HAP-1 (cell line): ENCODE measurements around the gene PLXNB3.

Experiments
- DNase-seq, 2 experiments: peaks; one replicate each; pipeline ENCODE4 v3.0.0-alpha.2; 2016 to 2020; ENCODE audit warnings: low spot score in 2 of 2
- H3K27me3 ChIP-seq: fragments of 250-450 bp; sonication (Bioruptor Pico); 2 replicates; pipeline ENCODE4 v1.5.1; 2020; ENCODE audit warnings: low read depth, mild to moderate bottlenecking, moderate library complexity
- H3K36me3 ChIP-seq: fragments of 250-450 bp; sonication (Bioruptor Pico); replicated peaks from 2 replicates; pipeline ENCODE4 v1.5.1; 2020; ENCODE audit warnings: mild to moderate bottlenecking
- H3K4me1 ChIP-seq: fragments of 250-450 bp; sonication (Bioruptor Pico); 2 replicates; pipeline ENCODE4 v1.5.1; 2020; ENCODE audit warnings: mild to moderate bottlenecking
- H3K4me3 ChIP-seq: fragments of 250-450 bp; sonication (Bioruptor Pico); 2 replicates; pipeline ENCODE4 v1.5.1; 2020; ENCODE audit warnings: mild to moderate bottlenecking, moderate library complexity
- H3K9me3 ChIP-seq: fragments of 250-450 bp; sonication (Bioruptor Pico); 2 replicates; pipeline ENCODE4 v1.5.1; 2020; ENCODE audit warnings: mild to moderate bottlenecking, moderate library complexity
- in situ Hi-C: fragments of 300-500 bp; cut with MboI; formaldehyde crosslinking; loops from 3 replicates; pipeline ENCODE4 v1.14.3; 2020; ENCODE audit warnings: low sequenced_read_pairs, inconsistent platforms, mixed read lengths

The PLXNB3 gene

DNA sequence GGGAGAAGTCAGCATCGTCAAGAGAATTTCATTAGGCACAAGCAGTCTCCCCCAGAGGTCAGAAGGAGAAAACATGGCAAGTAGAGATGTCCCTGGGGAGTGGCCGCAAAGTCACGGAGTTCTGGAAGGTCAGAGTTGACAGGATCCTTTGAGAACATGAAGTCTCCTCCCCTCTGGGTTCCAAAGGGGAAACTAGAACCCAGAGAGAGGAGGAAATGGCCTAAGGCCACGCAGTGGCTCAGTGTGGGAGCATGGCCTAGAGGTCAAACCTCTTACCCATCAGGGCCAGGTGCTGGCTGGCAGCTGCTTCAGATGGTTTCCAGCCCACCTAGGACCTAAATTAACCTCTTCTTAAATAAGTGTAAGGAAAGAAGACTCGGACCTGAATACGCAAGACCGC is 29.2 kb downstream of the PLXNB3 start:
- H3K4me1 ChIP-seq = peaks cover 14% of the 10 kb centered on the region
- peak overlapping the region; percentile 100 for H3K4me3 ChIP-seq
- DNase-seq = peak in 1 of 2 experiments; percentile 47
- H3K36me3 ChIP-seq = peaks cover 49% of the 10 kb centered on the region
- H3K9me3 ChIP-seq = no peaks in the 10 kb centered on the region
- in situ Hi-C loops = no loop called here
- no peaks in the 10 kb centered on the region for H3K27me3 ChIP-seq

- Histone ChIP-seq H3K36me3 (peaks cover 54% of the 10 kb centered on the region), H3K4me1 (peaks cover 14% of the 10 kb centered on the region), H3K4me3 (peak within 1 kb of the TSS; percentile 100), H3K27me3 (no peaks in the 10 kb centered on the region), H3K9me3 (no peaks in the 10 kb centered on the region)
- in situ Hi-C loops = no loop called here
- peak; percentile 97 to 98 for DNase-seq
Observed at GRCh38 chrX:153794018-153794896, 30.2 kb downstream of the PLXNB3 start, which contains the start of the genes IDH3G and SSR4. IDH3G (minus strand) TSS chrX:153794375; CDS start chrX:153794326, 49 bp downstream. SSR4 (plus strand) TSS chrX:153794668; CDS start chrX:153794688, 20 bp downstream.

GRCh38 chrX:153794897-153795816 is 31.1 kb downstream of the PLXNB3 start:
- Histone ChIP-seq H3K36me3 (peaks cover 52% of the 10 kb centered on the region), H3K4me3 (peak overlapping the region; percentile 100), H3K4me1 (peaks cover 14% of the 10 kb centered on the region), H3K9me3 (no peaks in the 10 kb centered on the region), H3K27me3 (no peaks in the 10 kb centered on the region)
- in situ Hi-C loops = no loop called here
- DNase-seq = no peak

- Histone ChIP-seq H3K9me3 (no peaks in the 10 kb centered on the region), H3K36me3 (peaks cover 47% of the 10 kb centered on the region), H3K27me3 (no peaks in the 10 kb centered on the region), H3K4me3 (no peak overlapping the region), H3K4me1 (peaks cover 14% of the 10 kb centered on the region)
- in situ Hi-C loops = no loop called here
- no peak for DNase-seq
Observed at GRCh38 chrX:153797415-153798015, 33.5 kb downstream of the PLXNB3 start.

DNA sequence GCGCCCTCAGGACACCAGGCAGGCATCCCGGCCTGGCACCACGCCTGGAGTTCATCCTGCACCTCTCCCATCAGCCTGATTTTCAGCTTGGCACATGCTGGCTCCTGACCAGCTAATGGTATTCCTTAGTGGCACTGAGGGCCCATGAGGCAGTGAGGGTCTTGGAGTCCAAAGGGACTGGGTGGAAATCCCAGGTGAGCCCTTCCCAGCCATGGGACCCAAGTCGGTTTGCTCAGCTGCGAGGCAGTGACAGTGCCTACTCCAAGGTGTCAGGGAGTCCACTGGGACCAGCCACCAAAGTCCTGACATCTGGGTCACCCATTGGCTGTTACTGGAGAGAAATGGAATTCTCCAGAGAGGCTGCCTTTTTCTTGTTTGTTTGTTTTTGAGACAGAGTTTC is 35.3 kb downstream of the PLXNB3 start:
- H3K4me3 ChIP-seq = no peak overlapping the region
- H3K9me3 ChIP-seq = no peaks in the 10 kb centered on the region
- peaks cover 44% of the 10 kb centered on the region for H3K36me3 ChIP-seq
- no peaks in the 10 kb centered on the region for H3K27me3 ChIP-seq
- peaks cover 7% of the 10 kb centered on the region for H3K4me1 ChIP-seq
- no peak for DNase-seq
- in situ Hi-C loops = no loop called here

DNA sequence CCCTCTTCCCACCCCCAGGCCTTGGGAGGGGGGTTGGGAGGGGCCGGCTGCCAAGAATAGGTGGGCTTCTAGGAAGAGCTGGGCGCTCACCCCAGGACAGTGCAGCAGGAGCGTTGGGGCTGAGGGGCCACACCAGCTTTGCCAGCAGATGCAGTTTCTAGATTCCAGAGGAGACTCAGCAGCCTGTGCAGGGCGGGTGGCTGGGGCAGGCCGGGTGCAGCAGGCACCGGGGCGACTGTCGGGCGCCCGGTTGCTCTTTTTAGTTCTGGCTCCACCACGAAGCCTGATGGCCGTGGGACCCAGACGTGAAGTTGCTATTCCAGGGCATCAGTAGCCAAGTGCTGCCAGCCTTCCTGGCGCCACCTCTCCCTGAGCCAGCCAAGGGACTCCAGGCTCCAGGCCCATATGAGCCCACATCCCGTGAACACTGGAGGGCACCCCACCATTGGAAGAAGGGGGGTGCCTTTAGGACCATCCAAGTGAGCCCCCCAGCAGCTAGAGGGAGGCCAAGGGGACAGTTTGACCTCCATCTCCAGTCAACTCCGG is 36.2 kb downstream of the PLXNB3 start:
- Histone ChIP-seq H3K4me3 (no peak overlapping the region), H3K4me1 (peaks cover 7% of the 10 kb centered on the region), H3K27me3 (no peaks in the 10 kb centered on the region), H3K9me3 (no peaks in the 10 kb centered on the region), H3K36me3 (peaks cover 38% of the 10 kb centered on the region)
- in situ Hi-C loops = no loop called here
- no peak for DNase-seq

DNA sequence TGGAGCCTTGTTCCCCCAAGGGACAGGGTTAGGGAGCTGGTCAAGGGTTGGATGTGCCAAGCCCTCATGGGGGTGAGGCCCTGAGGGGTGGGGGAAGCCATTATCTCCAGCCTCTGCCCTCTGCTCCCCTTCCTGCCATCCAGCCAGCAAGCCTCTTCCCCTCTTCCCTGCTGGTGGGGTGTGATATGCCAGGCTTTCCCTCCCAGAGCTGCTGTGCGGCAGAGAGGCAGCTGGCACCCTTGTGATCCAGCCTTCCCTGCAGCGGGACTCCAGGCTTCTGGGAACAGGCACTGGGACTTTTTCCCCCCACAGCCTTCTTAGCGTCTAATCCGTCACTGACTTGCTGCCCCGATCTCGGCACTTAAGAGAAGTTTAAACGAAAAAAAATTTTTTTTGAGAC is 36.7 kb downstream of the PLXNB3 start:
- Histone ChIP-seq H3K4me3 (no peak overlapping the region), H3K4me1 (peaks cover 6% of the 10 kb centered on the region), H3K9me3 (no peaks in the 10 kb centered on the region), H3K36me3 (peaks cover 37% of the 10 kb centered on the region), H3K27me3 (no peaks in the 10 kb centered on the region)
- in situ Hi-C loops = no loop called here
- DNase-seq = no peak

DNA sequence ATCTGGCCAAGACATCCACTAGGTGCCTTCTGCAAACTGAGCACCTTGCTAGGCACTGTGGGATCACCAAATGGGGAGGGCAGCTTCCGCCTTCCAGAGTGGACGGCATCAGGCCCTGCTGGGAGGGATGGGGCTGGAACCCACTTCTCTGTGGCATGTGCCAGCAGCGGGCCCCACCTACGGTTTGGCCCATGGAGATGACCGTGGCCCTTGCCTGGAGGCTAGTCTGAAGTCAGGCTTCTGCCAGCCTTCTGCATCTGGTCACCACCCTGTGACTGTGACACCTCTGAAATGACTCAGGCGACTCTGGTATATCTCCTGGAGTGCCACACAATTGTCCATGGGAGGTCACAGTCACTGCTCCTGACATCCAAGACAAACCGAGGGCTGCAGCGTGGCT is 37.6 kb downstream of the PLXNB3 start:
- no peaks in the 10 kb centered on the region for H3K4me1 ChIP-seq
- no peaks in the 10 kb centered on the region for H3K9me3 ChIP-seq
- no peaks in the 10 kb centered on the region for H3K27me3 ChIP-seq
- H3K36me3 ChIP-seq = peaks cover 28% of the 10 kb centered on the region
- H3K4me3 ChIP-seq = no peak overlapping the region
- in situ Hi-C loops = no loop called here
- DNase-seq = no peak

GRCh38 chrX:153802513-153803045 is 38.5 kb downstream of the PLXNB3 start:
- peaks cover 19% of the 10 kb centered on the region for H3K36me3 ChIP-seq
- DNase-seq = peak in 1 of 2 experiments; percentile 15
- no peaks in the 10 kb centered on the region for H3K4me1 ChIP-seq
- H3K4me3 ChIP-seq = no peak overlapping the region
- no peaks in the 10 kb centered on the region for H3K9me3 ChIP-seq
- H3K27me3 ChIP-seq = no peaks in the 10 kb centered on the region
- in situ Hi-C loops = no loop called here

DNA sequence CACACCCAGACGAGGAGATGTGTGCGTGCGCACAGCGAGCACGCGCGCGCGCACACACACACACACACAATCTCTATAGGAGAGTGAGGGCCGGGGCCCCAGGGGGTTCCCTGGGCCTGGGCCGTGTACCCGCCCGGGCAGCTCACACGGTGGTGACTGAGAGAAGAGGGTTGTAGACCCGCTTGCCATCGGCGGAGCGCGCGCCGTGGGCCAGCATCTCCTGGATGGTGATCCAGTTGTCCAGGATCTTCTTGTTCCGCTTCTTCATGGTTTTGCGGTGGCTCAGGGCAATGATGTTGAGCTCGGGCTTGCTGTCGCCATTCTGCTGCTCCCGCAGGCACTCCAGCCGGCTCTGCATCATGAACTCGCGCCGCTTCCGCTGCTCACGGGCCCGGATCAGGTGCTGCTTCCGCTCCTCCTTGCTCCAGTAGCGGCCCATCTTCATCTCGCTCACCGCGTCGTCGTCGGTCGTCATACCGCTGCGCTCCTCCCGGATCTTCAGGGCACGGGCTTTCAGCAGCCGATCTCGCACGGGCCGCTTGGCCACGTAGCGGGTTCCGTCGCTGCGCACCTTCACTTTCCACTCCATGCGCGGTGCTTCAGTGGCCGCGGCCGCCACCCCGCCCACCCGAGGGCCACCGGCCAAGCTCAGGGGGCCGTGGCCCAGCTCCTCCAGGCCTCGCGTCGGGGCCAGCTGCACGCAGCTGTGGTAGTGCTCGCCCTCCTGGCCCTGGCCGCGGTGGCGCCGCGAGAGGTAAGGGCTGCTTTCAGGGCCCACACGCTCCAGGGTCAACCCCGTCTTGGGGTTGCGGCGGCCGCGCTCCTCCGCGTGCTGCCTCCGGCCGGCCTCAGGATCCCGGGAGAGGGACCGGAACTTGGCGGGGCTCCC is 39.4 kb downstream of the PLXNB3 start:
- in situ Hi-C loops = no loop called here
- Histone ChIP-seq H3K9me3 (no peaks in the 10 kb centered on the region), H3K4me3 (no peak overlapping the region), H3K27me3 (no peaks in the 10 kb centered on the region), H3K4me1 (no peaks in the 10 kb centered on the region), H3K36me3 (peaks cover 12% of the 10 kb centered on the region)
- DNase-seq = no peak

DNA sequence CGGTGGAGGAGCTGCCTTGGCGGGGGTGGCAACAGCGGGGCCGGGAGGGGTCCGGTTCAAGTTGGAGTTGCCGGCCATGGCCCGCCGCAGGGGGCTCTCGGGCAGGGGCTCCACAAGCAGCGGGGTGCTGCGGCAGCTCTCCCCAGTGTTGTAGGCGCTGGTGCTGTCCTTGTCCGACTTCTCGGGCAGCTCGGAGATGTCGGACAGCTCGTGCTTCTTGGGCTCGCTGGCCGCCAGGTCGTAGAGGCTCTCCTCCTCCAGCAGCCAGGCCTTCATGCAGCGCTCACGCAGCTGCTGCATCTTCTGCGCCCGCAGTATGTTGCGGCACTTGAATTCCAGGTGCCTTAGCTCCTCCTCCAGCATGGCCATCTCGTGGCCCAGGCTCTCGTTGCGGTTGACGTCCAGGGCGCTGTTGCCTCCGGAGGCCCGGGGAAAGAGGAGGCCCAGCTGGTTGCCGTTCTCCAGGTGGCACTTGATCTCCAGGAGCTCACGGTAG is 40.1 kb downstream of the PLXNB3 start:
- no peaks in the 10 kb centered on the region for H3K9me3 ChIP-seq
- H3K4me1 ChIP-seq = no peaks in the 10 kb centered on the region
- peaks cover 5% of the 10 kb centered on the region for H3K36me3 ChIP-seq
- no peak overlapping the region for H3K4me3 ChIP-seq
- in situ Hi-C loops = no loop called here
- DNase-seq = no peak
- H3K27me3 ChIP-seq = no peaks in the 10 kb centered on the region

- in situ Hi-C loops = no loop called here
- Histone ChIP-seq H3K4me3 (no peak overlapping the region), H3K27me3 (no peaks in the 10 kb centered on the region), H3K9me3 (no peaks in the 10 kb centered on the region), H3K4me1 (no peaks in the 10 kb centered on the region), H3K36me3 (no peaks in the 10 kb centered on the region; the same call in 1 of the 2 replicates)
- DNase-seq = no peak
Observed at GRCh38 chrX:153804621-153805020, 40.6 kb downstream of the PLXNB3 start.
